Measurements from ENCODE around the gene NFIX. TPM values are rescaled to one million over a fixed set of nuclear protein-coding genes. Genes with fewer than 3 reads are reported as not detected.

NFIX gene
- total and polyA plus RNA-seq, 9 of the 15 experiments (the other 6 are each of a cell fraction or from before 2014, with no cell fraction given), result 0.28 to 26.8 (median 5.4) TPM

- TF ChIP-seq ZBED1 (IDR thresholded peaks at IDR 0.05), result peak; percentile 92; the same call in 1 of the 2 replicates
- TF ChIP-seq CBFA2T2 (conservative IDR thresholded peaks at IDR 0.05), result peak; percentile 99
- TF ChIP-seq SMARCA4 (IDR thresholded peaks at IDR 0.05), result peak; percentile 98
- TF ChIP-seq SMARCE1 (IDR thresholded peaks at IDR 0.05), result peak; percentile 99
- TF ChIP-seq GATAD2A (IDR thresholded peaks at IDR 0.05), result peak; percentile 88
- peak; percentile 96 for TF ChIP-seq PHB2 (IDR thresholded peaks at IDR 0.05; ENCODE audit: low read depth)
- peak; percentile 96 for TF ChIP-seq FOXM1 (IDR thresholded peaks at IDR 0.05; ENCODE audit: low read depth)
- no peak for TF ChIP-seq FOXM1 (CRISPR knock-in tag; IDR thresholded peaks at IDR 0.05; ENCODE audit: low read depth)
- TF ChIP-seq EP400 (IDR thresholded peaks at IDR 0.05), result peak; percentile 83
- TF ChIP-seq, protein P1, sequence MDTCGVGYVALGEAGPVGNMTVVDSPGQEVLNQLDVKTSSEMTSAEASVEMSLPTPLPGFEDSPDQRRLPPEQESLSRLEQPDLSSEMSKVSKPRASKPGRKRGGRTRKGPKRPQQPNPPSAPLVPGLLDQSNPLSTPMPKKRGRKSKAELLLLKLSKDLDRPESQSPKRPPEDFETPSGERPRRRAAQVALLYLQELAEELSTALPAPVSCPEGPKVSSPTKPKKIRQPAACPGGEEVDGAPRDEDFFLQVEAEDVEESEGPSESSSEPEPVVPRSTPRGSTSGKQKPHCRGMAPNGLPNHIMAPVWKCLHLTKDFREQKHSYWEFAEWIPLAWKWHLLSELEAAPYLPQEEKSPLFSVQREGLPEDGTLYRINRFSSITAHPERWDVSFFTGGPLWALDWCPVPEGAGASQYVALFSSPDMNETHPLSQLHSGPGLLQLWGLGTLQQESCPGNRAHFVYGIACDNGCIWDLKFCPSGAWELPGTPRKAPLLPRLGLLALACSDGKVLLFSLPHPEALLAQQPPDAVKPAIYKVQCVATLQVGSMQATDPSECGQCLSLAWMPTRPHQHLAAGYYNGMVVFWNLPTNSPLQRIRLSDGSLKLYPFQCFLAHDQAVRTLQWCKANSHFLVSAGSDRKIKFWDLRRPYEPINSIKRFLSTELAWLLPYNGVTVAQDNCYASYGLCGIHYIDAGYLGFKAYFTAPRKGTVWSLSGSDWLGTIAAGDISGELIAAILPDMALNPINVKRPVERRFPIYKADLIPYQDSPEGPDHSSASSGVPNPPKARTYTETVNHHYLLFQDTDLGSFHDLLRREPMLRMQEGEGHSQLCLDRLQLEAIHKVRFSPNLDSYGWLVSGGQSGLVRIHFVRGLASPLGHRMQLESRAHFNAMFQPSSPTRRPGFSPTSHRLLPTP (IDR thresholded peaks at IDR 0.05; ENCODE audit: borderline replicate concordance, extremely low read depth, insufficient read length), result no peak
- peak; percentile 93 to 96 for TF ChIP-seq MNT (conservative IDR thresholded peaks at IDR 0.05)
- peak in 2 of 3 experiments; percentile 19 to 48; a peak in 3 of 6 replicates for TF ChIP-seq CTCF (IDR thresholded peaks at IDR 0.05 in 2 of 3, conservative IDR thresholded peaks at IDR 0.05 in 1 of 3; ENCODE audit: insufficient read depth in 2 of 3, low read depth in 1 of 3, low read length in 3 of 3)
- peak; percentile 97 for TF ChIP-seq CC2D1A (IDR thresholded peaks at IDR 0.05)
- peak; percentile 91 for TF ChIP-seq NCOA1 (IDR thresholded peaks at IDR 0.05; ENCODE audit: low read depth)
- TF ChIP-seq LCOR (CRISPR knock-in tag; IDR thresholded peaks at IDR 0.05), result peak; percentile 41; the same call in 1 of the 2 replicates
- peak; percentile 86 for TF ChIP-seq ZNF384 (IDR thresholded peaks at IDR 0.05; ENCODE audit: low read depth, low read length)
- TF ChIP-seq U2AF1 (optimal IDR thresholded peaks at IDR 0.05; ENCODE audit: low read depth, low read length), result no peak
- peak; percentile 74; the same call in 1 of the 2 replicates for TF ChIP-seq HEY1 (CRISPR knock-in tag; IDR thresholded peaks at IDR 0.05; ENCODE audit: borderline replicate concordance)
- TF ChIP-seq SOX6 (IDR thresholded peaks at IDR 0.05), result peak; percentile 97
- no peak for TF ChIP-seq CAMTA2 (CRISPR knock-in tag; conservative IDR thresholded peaks at IDR 0.05)
- TF ChIP-seq CHD2 (IDR thresholded peaks at IDR 0.05; ENCODE audit: low read depth, low read length), result no peak
- TF ChIP-seq ZNF263 (CRISPR knock-in tag; IDR thresholded peaks at IDR 0.05; ENCODE audit: borderline replicate concordance), result peak; percentile 54; the same call in 1 of the 2 replicates
- TF ChIP-seq FOXJ2 (tag; IDR thresholded peaks at IDR 0.05), result peak; percentile 89
Observed at GRCh38 chr19:13069415-13070359, 74.4 kb downstream of the NFIX start (continued).
